Measurements from ENCODE around the gene H6PD.

H6PD gene

GRCh38 chr1:9203511-9203982, 31.0 kb upstream of the H6PD start:
- H3K4me3 ChIP-seq (ENCODE audit: insufficient read depth, low read length, poor library complexity, severe bottlenecking), result no peak overlapping the region
- 0 out of 2 replicates have a peak, but pooled peaks cover 4% of the 10 kb centered on the region for H3K27me3 ChIP-seq (ENCODE audit: low read length)
- no peaks in the 10 kb centered on the region for H3K9me2 ChIP-seq (replicated peaks; ENCODE audit: insufficient read depth, low read length)
- no peaks in the 10 kb centered on the region for H4K20me1 ChIP-seq (ENCODE audit: low read depth, low read length)
- no peak overlapping the region for H3K4me2 ChIP-seq (ENCODE audit: low read depth, low read length, poor library complexity, severe bottlenecking)
- no peak for TF ChIP-seq EZH2phosphoT487 (conservative IDR thresholded peaks at IDR 0.05; ENCODE audit: low read length)
- TF ChIP-seq, protein P1, sequence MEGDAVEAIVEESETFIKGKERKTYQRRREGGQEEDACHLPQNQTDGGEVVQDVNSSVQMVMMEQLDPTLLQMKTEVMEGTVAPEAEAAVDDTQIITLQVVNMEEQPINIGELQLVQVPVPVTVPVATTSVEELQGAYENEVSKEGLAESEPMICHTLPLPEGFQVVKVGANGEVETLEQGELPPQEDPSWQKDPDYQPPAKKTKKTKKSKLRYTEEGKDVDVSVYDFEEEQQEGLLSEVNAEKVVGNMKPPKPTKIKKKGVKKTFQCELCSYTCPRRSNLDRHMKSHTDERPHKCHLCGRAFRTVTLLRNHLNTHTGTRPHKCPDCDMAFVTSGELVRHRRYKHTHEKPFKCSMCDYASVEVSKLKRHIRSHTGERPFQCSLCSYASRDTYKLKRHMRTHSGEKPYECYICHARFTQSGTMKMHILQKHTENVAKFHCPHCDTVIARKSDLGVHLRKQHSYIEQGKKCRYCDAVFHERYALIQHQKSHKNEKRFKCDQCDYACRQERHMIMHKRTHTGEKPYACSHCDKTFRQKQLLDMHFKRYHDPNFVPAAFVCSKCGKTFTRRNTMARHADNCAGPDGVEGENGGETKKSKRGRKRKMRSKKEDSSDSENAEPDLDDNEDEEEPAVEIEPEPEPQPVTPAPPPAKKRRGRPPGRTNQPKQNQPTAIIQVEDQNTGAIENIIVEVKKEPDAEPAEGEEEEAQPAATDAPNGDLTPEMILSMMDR (IDR thresholded peaks at IDR 0.05; ENCODE audit: insufficient read depth, low read length, poor library complexity, severe bottlenecking), result no peak
- H3F3A ChIP-seq (ENCODE audit: insufficient read depth), result no peaks in the 10 kb centered on the region
- H3K27ac ChIP-seq (ENCODE audit: low read depth, low read length), result no peak overlapping the region
- no peaks in the 10 kb centered on the region for H3K36me3 ChIP-seq (ENCODE audit: low read length)
- H3K9ac ChIP-seq (ENCODE audit: low read length), result no peak overlapping the region
- no peaks in the 10 kb centered on the region for H3K79me2 ChIP-seq (ENCODE audit: insufficient read depth, low read length)
- H3K9me3 ChIP-seq (ENCODE audit: insufficient read depth, low read length), result no peaks in the 10 kb centered on the region
- H2AFZ ChIP-seq (ENCODE audit: low read depth, low read length, severe bottlenecking), result no peak overlapping the region

GRCh38 chr1:9204156-9204720, 30.3 kb upstream of the H6PD start:
- Histone ChIP-seq H3F3A (ENCODE audit: insufficient read depth) (no peaks in the 10 kb centered on the region), H3K4me3 (ENCODE audit: insufficient read depth, low read length, poor library complexity, severe bottlenecking) (no peak overlapping the region), H3K79me2 (ENCODE audit: insufficient read depth, low read length) (no peaks in the 10 kb centered on the region), H3K27me3 (ENCODE audit: low read length) (0 out of 2 replicates have a peak, but pooled peaks cover 4% of the 10 kb centered on the region), H3K27ac (ENCODE audit: low read depth, low read length) (no peak overlapping the region), H3K36me3 (ENCODE audit: low read length) (no peaks in the 10 kb centered on the region), H2AFZ (ENCODE audit: low read depth, low read length, severe bottlenecking) (no peak overlapping the region), H4K20me1 (ENCODE audit: low read depth, low read length) (no peaks in the 10 kb centered on the region), H3K9ac (ENCODE audit: low read length) (no peak overlapping the region), H3K9me2 (replicated peaks; ENCODE audit: insufficient read depth, low read length) (no peaks in the 10 kb centered on the region), H3K9me3 (ENCODE audit: insufficient read depth, low read length) (no peaks in the 10 kb centered on the region), H3K4me2 (ENCODE audit: low read depth, low read length, poor library complexity, severe bottlenecking) (no peak overlapping the region)
- TF ChIP-seq EZH2phosphoT487 (conservative IDR thresholded peaks at IDR 0.05; ENCODE audit: low read length), result no peak
- TF ChIP-seq, protein P1 (IDR thresholded peaks at IDR 0.05; ENCODE audit: insufficient read depth, low read length, poor library complexity, severe bottlenecking), result no peak

GRCh38 chr1:9207086-9207485, 27.5 kb upstream of the H6PD start:
- H4K20me1 ChIP-seq (ENCODE audit: low read depth, low read length), result no peaks in the 10 kb centered on the region
- H3K27me3 ChIP-seq (ENCODE audit: low read length), result 0 out of 2 replicates have a peak, but pooled peaks cover 4% of the 10 kb centered on the region
- H3K79me2 ChIP-seq (ENCODE audit: insufficient read depth, low read length), result no peaks in the 10 kb centered on the region
- TF ChIP-seq EZH2phosphoT487 (conservative IDR thresholded peaks at IDR 0.05; ENCODE audit: low read length), result no peak
- TF ChIP-seq, protein P1 (IDR thresholded peaks at IDR 0.05; ENCODE audit: insufficient read depth, low read length, poor library complexity, severe bottlenecking), result no peak
- no peak overlapping the region for H3K4me2 ChIP-seq (ENCODE audit: low read depth, low read length, poor library complexity, severe bottlenecking)
- H3K4me3 ChIP-seq (ENCODE audit: insufficient read depth, low read length, poor library complexity, severe bottlenecking), result no peak overlapping the region
- no peaks in the 10 kb centered on the region for H3F3A ChIP-seq (ENCODE audit: insufficient read depth)
- no peaks in the 10 kb centered on the region for H3K9me3 ChIP-seq (ENCODE audit: insufficient read depth, low read length)
- no peaks in the 10 kb centered on the region for H3K9me2 ChIP-seq (replicated peaks; ENCODE audit: insufficient read depth, low read length)
- no peaks in the 10 kb centered on the region for H3K36me3 ChIP-seq (ENCODE audit: low read length)
- H3K27ac ChIP-seq (ENCODE audit: low read depth, low read length), result no peak overlapping the region
- no peak overlapping the region for H3K9ac ChIP-seq (ENCODE audit: low read length)
- H2AFZ ChIP-seq (ENCODE audit: low read depth, low read length, severe bottlenecking), result no peak overlapping the region
